Stimulated activated CD8-positive, alpha-beta memory T cell treated with anti-CD3 and anti-CD28 coated beads, Interleukin-7, amount 100 ng/mL, for 1 hour (primary cell): Measurements from ENCODE around the gene ALAS1.

ENCODE experiments used
- DNase-seq, 2 donors: peaks; one replicate each; pipeline ENCODE4 v3.0.0-alpha.2; 2020; ENCODE audit warnings: low read depth in 2 of 2

Gene ALAS1

GRCh38 chr3:52248816-52249547 is 51.0 kb downstream of the ALAS1 start:
- DNase-seq, result no peak

GRCh38 chr3:52249683-52250082 is 51.7 kb downstream of the ALAS1 start:
- DNase-seq, result no peak

DNA sequence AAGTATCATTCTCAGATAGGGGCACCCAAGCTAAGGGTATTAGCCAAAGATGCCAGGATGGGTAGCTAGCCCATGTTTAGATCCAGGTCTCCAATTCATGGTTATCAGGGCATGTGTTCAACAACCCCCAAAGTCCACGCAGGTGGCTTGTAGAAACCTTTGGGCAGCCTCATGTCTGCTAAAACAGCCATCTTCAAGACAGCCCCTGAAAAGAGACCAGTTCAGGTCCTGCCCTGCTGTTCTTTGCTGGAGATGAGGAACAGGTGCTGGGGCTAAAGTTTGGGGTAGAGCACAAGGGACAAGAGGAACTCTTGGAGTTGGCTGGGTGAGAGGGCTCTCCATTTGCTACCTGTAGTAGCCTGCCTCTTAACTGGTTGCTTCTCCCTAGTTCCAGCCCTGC is 52.2 kb downstream of the ALAS1 start:
- DNase-seq, result no peak

GRCh38 chr3:52253314-52254304 is 55.6 kb downstream of the ALAS1 start:
- peak in 1 of 2 donors; percentile 60 for DNase-seq

- no peak for DNase-seq
Observed at GRCh38 chr3:52254608-52255007, 56.6 kb downstream of the ALAS1 start.

- DNase-seq, result no peak
Observed at GRCh38 chr3:52256159-52256558, 58.2 kb downstream of the ALAS1 start.

GRCh38 chr3:52256622-52257021 is 58.7 kb downstream of the ALAS1 start:
- DNase-seq, result no peak

DNA sequence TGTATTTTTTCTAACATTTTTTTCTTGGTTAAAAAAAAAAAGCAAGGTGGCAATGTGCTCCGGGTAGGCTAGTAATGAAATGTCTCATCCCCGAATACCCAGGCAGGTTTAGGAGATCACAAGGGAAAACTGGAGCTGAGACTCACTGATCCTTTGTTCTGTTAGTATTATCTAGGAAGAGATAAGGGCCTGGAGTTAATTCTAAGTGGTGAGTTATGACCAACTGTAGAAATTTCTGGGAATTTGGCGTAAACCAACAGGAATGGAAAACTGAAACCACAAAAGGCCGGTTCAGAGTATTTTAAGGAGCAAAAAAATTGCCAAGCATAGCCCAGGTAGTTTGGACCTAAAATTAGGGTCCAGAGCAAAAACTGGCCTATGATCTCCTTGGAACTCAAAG is 60.0 kb downstream of the ALAS1 start:
- DNase-seq, result no peak

- no peak for DNase-seq
Observed at GRCh38 chr3:52259035-52259434, 61.1 kb downstream of the ALAS1 start.

DNA sequence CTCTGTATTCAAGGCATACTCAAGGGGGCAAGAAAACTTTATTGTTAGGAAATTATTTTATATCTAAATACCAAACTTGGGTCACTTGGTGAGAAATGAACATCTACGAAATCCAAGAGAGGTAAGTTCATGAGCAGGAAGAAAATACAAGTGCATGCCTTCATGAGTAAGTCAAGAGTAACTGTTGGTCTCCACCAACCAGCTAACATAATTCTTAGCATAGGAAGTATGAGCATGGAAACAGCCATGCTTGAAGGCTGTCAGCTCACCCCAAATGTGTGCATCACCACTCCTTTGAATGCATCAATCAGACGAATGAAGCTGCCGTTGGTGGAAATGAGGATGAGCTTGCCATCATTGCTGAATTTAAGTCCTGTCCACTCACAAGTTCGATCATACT is 61.5 kb downstream of the ALAS1 start:
- DNase-seq, result no peak

GRCh38 chr3:52262447-52262846 is 64.5 kb downstream of the ALAS1 start:
- DNase-seq, result no peak
